Activated naive CD8-positive, alpha-beta T cell treated with anti-CD3 and anti-CD28 coated beads, Interleukin-2, amount 50 U/mL, for 24 hours (primary cell): Measurements from ENCODE around the gene RPP38.

Experiments
- ATAC-seq: fragments of 150-1000 bp; cut with Tn5 transposase; one replicate; pipeline ENCODE4 v1.10.0; 2021
- DNase-seq: peaks from one replicate; pipeline ENCODE4 v3.0.0; 2021
- H3K27ac Mint-ChIP-seq: one replicate; pipeline ENCODE4 v1.8.0; 2021; ENCODE audit warnings: mild to moderate bottlenecking, mixed read lengths
- H3K27me3 Mint-ChIP-seq: one replicate; pipeline ENCODE4 v1.8.0; 2021; ENCODE audit warnings: mixed read lengths
- H3K36me3 Mint-ChIP-seq: one replicate; pipeline ENCODE4 v1.8.0; 2021; ENCODE audit warnings: low read depth, mixed read lengths
- H3K4me1 Mint-ChIP-seq: one replicate; pipeline ENCODE4 v1.8.0; 2021; ENCODE audit warnings: mixed read lengths
- H3K4me3 Mint-ChIP-seq: one replicate; pipeline ENCODE4 v1.8.0; 2021; ENCODE audit warnings: mild to moderate bottlenecking, moderate library complexity, mixed read lengths
- H3K9me3 Mint-ChIP-seq: one replicate; pipeline ENCODE4 v1.8.0; 2021; ENCODE audit warnings: mixed read lengths

RPP38 gene

GRCh38 chr10:15097011-15097812, at the start of gene RPP38:
Gene RPP38, plus strand, starts transcription at chr10:15097355. Its CDS starts 5,960 bp downstream, at chr10:15103315.
- ATAC-seq, result peak; percentile 97
- Mint-ChIP-seq H3K27ac (peak within 1 kb of the TSS; percentile 99), H3K36me3 (peaks cover 17% of the 10 kb centered on the region)

GRCh38 chr10:15049533-15049932, 47.6 kb upstream of the RPP38 start:
- Mint-ChIP-seq H3K4me3 (no peak overlapping the region), H3K27ac (no peak overlapping the region), H3K27me3 (no peaks in the 10 kb centered on the region), H3K36me3 (no peaks in the 10 kb centered on the region), H3K4me1 (peaks cover 3% of the 10 kb centered on the region), H3K9me3 (no peaks in the 10 kb centered on the region)
- ATAC-seq (no peak), DNase-seq (no peak)

More at GRCh38 chr10:15097011-15097812, at the start of gene RPP38:
- Mint-ChIP-seq H3K9me3 (no peaks in the 10 kb centered on the region), H3K4me3 (peak within 1 kb of the TSS; percentile 100), H3K4me1 (peaks cover 24% of the 10 kb centered on the region), H3K27me3 (no peaks in the 10 kb centered on the region)
- peak; percentile 98 for DNase-seq

GRCh38 chr10:15052121-15052520, 45.0 kb upstream of the RPP38 start:
- no peaks in the 10 kb centered on the region for H3K27me3 Mint-ChIP-seq
- ATAC-seq (no peak), DNase-seq (no peak)
- H3K27ac Mint-ChIP-seq, result no peak overlapping the region
- no peak overlapping the region for H3K4me3 Mint-ChIP-seq
- no peaks in the 10 kb centered on the region for H3K9me3 Mint-ChIP-seq
- no peaks in the 10 kb centered on the region for H3K36me3 Mint-ChIP-seq
- no peaks in the 10 kb centered on the region for H3K4me1 Mint-ChIP-seq

DNA sequence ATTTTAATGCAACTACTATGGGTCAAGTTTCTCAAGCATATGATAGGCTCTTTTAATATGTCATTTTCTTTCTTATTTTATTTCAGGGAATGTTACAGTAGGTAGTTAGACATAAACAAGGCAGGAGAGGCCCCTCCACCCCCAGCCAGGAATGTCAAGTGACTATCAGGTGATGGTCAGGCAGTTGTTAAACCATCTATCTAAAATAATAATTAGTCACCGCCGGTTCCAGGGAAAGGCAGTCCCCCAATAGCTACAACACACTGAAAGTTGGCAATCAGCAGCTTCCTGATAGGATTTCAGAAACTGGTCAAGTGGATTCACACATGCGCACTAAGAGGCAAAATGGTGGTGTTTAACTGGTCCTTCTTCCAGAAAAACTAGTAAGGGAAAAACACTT, 44.1 kb upstream of the RPP38 start:
- Mint-ChIP-seq H3K36me3 (no peaks in the 10 kb centered on the region), H3K4me1 (no peaks in the 10 kb centered on the region), H3K9me3 (no peaks in the 10 kb centered on the region), H3K27ac (no peak overlapping the region), H3K4me3 (no peak overlapping the region), H3K27me3 (no peaks in the 10 kb centered on the region)
- no peak for ATAC-seq
- DNase-seq, result no peak

GRCh38 chr10:15058689-15059088, 38.5 kb upstream of the RPP38 start:
- Mint-ChIP-seq H3K27ac (no peak overlapping the region), H3K4me1 (no peaks in the 10 kb centered on the region), H3K27me3 (peaks cover 12% of the 10 kb centered on the region), H3K36me3 (peaks cover 8% of the 10 kb centered on the region), H3K9me3 (peaks cover 13% of the 10 kb centered on the region), H3K4me3 (no peak overlapping the region)
- DNase-seq, result no peak
- ATAC-seq, result no peak

DNA sequence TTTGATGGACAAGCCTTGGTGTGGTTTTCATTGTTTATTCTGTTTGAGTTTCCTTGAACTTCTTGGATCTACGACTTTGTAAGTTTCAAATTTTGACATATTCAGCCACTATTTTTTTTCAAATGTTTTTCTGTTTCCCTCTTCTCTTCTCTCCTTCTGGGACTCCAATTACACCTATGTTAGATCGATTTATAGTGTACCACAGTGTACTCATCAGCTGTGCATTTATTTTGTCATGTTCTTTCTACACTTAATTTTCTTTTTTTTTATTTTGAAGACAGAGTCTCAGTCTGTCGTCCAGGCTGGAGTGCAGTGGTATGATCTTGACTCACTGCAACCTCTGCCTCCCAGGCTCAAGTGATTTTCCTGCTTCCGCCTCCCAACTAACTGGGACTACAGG, 37.2 kb upstream of the RPP38 start:
- H3K4me1 Mint-ChIP-seq, result no peaks in the 10 kb centered on the region

GRCh38 chr10:15060638-15061037, 36.5 kb upstream of the RPP38 start:
- DNase-seq, result no peak
- peaks cover 8% of the 10 kb centered on the region for H3K36me3 Mint-ChIP-seq
- peaks cover 14% of the 10 kb centered on the region for H3K27me3 Mint-ChIP-seq
- no peak for ATAC-seq
- H3K9me3 Mint-ChIP-seq, result peaks cover 13% of the 10 kb centered on the region
- H3K4me1 Mint-ChIP-seq, result no peaks in the 10 kb centered on the region
- no peak overlapping the region for H3K4me3 Mint-ChIP-seq
- H3K27ac Mint-ChIP-seq, result no peak overlapping the region

More for the DNA sequence above, 37.2 kb upstream of the RPP38 start:
- no peak for ATAC-seq
- Mint-ChIP-seq H3K27me3 (peaks cover 14% of the 10 kb centered on the region), H3K9me3 (peaks cover 13% of the 10 kb centered on the region), H3K4me3 (no peak overlapping the region), H3K36me3 (peaks cover 8% of the 10 kb centered on the region), H3K27ac (no peak overlapping the region)
- DNase-seq, result no peak

DNA sequence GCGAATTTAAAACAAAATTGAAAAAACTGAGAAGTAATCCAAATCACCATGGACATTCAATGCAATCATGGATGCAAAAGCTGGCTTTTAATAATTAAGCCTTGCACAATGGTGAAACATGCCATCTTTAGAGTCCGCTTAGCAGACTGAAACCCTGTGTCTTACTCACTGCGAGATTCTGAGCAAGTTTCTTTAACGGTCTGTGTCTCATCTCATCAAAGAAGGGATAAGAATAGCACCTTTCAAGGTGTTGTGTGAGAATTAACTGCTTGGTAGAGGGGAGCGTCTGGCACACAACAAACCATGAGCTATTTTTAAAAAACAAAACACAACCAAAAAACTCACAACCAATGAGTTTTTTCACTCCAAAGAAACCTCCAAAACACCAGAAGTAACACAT, 30.0 kb upstream of the RPP38 start:
- no peak overlapping the region for H3K4me3 Mint-ChIP-seq
- ATAC-seq, result no peak
- no peak for DNase-seq
- H3K36me3 Mint-ChIP-seq, result no peaks in the 10 kb centered on the region
- no peak overlapping the region for H3K27ac Mint-ChIP-seq
- no peaks in the 10 kb centered on the region for H3K9me3 Mint-ChIP-seq
- H3K4me1 Mint-ChIP-seq, result no peaks in the 10 kb centered on the region
- H3K27me3 Mint-ChIP-seq, result peaks cover 2% of the 10 kb centered on the region

- Mint-ChIP-seq H3K27ac (no peak overlapping the region), H3K27me3 (peaks cover 2% of the 10 kb centered on the region)
- ATAC-seq, result no peak
Observed at GRCh38 chr10:15068802-15069201, 28.4 kb upstream of the RPP38 start.

GRCh38 chr10:15069230-15069629, 27.9 kb upstream of the RPP38 start:
- Mint-ChIP-seq H3K4me3 (no peak overlapping the region), H3K36me3 (no peaks in the 10 kb centered on the region), H3K4me1 (no peaks in the 10 kb centered on the region), H3K27me3 (peaks cover under 1% of the 10 kb centered on the region), H3K27ac (no peak overlapping the region), H3K9me3 (no peaks in the 10 kb centered on the region)
- ATAC-seq, result no peak
- no peak for DNase-seq

More at GRCh38 chr10:15068802-15069201, 28.4 kb upstream of the RPP38 start:
- H3K9me3 Mint-ChIP-seq, result no peaks in the 10 kb centered on the region
- no peak overlapping the region for H3K4me3 Mint-ChIP-seq
- no peaks in the 10 kb centered on the region for H3K36me3 Mint-ChIP-seq
- no peaks in the 10 kb centered on the region for H3K4me1 Mint-ChIP-seq
- no peak for DNase-seq

DNA sequence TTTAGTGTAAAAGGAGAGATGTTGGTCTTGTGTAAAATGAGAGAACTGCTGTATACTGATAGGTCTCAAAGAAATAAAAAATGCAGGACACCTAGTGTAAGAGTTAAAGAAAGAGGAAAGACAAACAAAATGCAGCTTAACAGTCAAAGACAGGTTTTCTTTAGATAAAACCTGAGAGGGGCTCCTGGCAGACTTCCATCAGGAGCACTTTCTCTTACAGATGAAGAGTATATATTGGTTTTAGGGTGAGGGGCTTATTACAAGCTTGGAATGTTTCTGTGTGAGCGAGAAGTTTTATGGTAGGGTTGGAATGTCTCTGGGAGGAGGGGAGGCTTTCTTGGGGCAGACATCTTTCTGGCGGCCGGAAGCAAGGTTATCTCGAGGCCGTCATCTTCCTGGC, 24.8 kb upstream of the RPP38 start:
- no peaks in the 10 kb centered on the region for H3K27me3 Mint-ChIP-seq
- DNase-seq, result no peak
- no peaks in the 10 kb centered on the region for H3K36me3 Mint-ChIP-seq
- no peak for ATAC-seq
- no peaks in the 10 kb centered on the region for H3K9me3 Mint-ChIP-seq
- no peak overlapping the region for H3K27ac Mint-ChIP-seq
- no peak overlapping the region for H3K4me3 Mint-ChIP-seq
- H3K4me1 Mint-ChIP-seq, result no peaks in the 10 kb centered on the region

DNA sequence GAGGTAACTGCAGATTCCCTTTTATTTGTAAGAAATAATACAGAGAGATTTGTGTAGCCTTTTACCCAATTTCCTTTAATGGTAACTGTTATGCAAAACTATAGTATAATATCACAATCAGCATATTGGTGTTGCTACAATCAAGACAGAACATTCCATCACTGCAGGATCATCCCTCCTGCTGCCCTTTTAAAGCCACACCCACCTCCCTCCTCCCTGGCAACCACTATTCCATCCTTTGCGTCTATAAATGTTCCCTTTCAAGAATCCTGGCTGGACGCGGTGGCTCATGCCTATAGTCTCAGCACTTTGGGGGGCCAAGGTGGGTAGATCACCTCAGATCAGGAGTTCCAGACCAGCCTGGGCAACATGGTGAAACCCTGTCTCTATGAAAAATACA, 21.7 kb upstream of the RPP38 start:
- Mint-ChIP-seq H3K27ac (no peak overlapping the region), H3K36me3 (no peaks in the 10 kb centered on the region), H3K4me3 (no peak overlapping the region), H3K9me3 (no peaks in the 10 kb centered on the region), H3K27me3 (no peaks in the 10 kb centered on the region), H3K4me1 (no peaks in the 10 kb centered on the region)
- no peak for DNase-seq
- no peak for ATAC-seq

DNA sequence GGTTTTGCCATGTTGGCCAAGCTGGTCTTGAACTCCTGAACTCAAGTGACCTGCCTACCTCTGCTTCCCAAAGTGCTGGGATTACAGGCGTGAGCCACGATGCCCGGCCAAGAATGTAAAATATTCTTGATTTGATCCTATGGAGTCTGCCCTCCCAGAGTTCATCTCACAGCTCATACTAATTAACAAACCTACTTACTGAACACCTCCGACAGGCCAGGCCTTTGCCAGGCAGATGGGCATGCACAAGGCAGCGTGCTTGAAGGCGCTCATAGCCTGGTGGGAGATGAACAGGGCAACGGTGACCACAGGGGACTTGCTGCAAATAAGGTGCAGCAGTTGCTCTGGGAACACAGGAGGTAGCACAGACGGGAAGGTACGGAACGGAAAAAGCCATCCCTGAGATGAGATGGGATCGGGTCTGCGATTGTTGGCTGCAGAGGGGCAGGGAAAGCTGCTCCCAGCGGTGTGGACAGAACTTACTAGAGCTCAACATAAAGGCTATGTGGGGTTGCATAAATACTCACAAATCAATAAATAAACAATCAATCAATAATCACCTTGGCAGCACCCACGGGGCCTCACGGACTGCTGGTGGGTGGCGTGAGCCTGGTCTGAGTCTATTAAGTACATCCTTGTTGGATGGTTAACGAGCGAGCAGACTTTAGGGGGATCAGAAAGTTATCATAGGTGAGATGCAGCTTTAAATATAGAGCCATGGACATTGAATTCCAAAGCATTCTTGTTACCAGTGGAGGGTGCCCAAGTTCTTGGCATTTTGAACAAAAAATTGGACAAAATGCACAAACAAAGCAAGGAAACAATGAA, 13.3 kb upstream of the RPP38 start:
- Mint-ChIP-seq H3K27me3 (no peaks in the 10 kb centered on the region), H3K27ac (no peak overlapping the region), H3K36me3 (no peaks in the 10 kb centered on the region), H3K4me1 (no peaks in the 10 kb centered on the region), H3K4me3 (no peak overlapping the region), H3K9me3 (no peaks in the 10 kb centered on the region)
- no peak for DNase-seq
- no peak for ATAC-seq

DNA sequence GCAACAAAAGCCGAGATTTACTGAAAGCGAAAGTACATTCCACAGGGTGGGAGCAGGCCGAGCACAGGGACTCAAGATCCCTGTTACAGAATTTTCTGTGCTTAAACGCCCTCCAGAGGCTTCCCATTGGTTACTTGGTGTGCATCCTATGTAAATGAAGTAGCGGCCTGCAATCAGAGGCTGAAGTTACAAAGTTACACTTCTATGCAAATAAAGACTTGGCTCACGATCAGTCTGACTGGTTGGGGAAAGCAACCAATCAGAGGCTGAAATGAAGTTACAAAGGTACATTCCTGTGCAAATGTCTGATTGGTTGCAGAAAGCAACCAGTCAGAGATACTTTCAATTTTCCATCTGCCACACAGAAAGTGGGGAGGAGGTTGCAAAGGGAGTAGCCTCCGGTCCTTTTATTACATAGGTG, 12.6 kb upstream of the RPP38 start:
- Mint-ChIP-seq H3K9me3 (no peaks in the 10 kb centered on the region), H3K36me3 (no peaks in the 10 kb centered on the region), H3K4me1 (no peaks in the 10 kb centered on the region), H3K27ac (no peak overlapping the region), H3K4me3 (no peak overlapping the region), H3K27me3 (no peaks in the 10 kb centered on the region)
- no peak for DNase-seq
- ATAC-seq, result no peak
